GM18909 (cell line): Measurements from ENCODE around the gene SPTBN1.

Experiments used
- ATAC-seq: cut with Tn5 transposase; IDR thresholded peaks from one replicate; pipeline ENCODE4 v1.9.1; 2021; ENCODE audit warnings: mild to moderate bottlenecking; ENCODE audit not compliant: unreplicated experiment, poor library complexity

The SPTBN1 gene

DNA sequence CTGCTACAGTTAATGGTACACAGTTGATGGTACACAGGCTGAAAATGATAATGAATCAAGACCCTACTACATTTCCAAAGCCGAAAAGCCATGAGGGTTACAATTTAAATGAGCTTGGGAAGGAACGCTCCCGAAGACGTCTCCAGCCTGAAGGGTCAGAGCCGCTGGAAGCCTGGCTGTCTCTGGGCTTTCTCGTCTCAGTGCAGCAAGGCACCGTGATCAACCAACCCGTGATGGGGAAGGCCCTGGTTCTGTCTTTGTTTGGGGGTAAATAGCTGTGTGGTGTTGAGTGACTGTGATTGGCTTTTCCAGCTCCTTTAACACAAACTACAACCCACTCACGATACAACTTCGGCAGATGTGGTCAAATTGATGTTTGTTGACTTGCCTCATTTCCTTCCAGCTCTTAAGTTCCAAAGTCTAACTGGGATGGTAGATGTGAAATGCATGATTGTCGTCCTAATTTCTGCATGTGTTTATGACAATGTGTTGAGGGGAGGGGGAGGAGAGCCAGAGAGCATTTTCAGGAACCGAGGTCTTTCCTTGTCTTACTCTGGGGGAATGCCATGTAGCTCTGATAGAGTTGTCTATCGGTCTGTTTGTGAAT lies 207.4 kb downstream of the SPTBN1 start:
- no peak for ATAC-seq

DNA sequence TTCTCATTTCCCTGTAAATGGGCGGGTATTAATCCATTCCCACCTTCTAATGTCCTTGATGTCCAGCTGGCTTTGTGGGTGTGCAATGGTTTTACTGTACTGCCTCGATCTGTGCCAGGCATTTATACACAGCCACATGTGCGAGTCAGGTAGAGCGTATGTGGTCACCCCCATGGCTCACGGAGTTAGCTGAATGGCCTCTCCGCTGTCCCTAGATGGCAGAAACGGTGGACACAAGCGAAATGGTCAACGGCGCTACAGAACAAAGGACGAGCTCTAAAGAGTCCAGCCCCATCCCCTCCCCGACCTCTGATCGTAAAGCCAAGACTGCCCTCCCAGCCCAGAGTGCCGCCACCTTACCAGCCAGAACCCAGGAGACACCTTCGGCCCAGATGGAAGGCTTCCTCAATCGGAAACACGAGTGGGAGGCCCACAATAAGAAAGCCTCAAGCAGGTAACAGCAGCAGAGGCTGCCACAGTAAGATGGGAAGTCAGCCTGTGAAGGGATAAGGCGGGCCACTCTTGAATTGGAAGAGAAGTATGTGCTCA lies 208.2 kb downstream of the SPTBN1 start:
- no peak for ATAC-seq

DNA sequence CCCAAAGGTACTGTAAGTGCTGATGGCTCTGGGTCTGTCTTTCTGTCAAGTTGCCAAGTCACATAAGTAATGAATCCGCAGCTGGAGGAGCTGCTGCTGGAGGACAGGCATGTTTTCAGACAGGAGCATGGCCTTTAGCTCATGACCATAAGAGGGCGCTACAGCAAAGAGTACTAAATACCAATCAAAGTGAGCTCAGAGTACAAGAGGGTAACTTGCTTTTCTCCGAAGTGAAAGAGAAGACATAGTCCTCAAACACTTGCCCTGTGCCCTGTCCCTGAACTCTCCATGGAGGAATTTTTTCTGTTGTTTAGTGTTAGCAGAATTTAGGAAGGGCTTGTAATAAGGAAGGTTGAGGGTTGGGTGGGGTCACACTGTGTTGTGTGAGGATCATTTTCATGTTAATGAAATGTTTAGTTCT lies 209.3 kb downstream of the SPTBN1 start:
- peak; percentile 56 for ATAC-seq

DNA sequence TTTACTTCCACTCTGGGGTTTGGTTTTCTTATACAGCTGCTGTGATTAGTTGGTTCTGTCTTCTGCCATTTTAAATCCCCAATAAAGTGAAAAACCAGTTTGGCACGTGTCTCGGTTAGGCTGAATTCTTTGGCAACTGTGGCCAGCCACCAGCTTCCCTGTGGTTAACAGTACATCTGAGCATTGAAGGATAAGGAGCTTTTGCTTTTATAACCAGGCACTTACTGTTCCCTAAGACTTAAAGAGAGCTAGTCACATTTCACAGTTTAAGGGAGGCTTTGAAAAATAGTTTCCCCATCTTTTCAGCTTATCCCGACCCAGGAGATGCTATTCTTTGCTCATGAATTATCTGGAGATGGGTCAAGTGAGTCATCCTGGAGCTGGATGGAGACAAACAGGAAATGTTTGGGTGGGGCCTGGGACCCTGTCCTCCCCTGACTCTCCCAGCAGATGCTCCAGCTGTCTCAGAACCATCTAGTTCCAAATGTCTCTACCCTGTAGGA lies 210.1 kb downstream of the SPTBN1 start:
- ATAC-seq: no peak

DNA sequence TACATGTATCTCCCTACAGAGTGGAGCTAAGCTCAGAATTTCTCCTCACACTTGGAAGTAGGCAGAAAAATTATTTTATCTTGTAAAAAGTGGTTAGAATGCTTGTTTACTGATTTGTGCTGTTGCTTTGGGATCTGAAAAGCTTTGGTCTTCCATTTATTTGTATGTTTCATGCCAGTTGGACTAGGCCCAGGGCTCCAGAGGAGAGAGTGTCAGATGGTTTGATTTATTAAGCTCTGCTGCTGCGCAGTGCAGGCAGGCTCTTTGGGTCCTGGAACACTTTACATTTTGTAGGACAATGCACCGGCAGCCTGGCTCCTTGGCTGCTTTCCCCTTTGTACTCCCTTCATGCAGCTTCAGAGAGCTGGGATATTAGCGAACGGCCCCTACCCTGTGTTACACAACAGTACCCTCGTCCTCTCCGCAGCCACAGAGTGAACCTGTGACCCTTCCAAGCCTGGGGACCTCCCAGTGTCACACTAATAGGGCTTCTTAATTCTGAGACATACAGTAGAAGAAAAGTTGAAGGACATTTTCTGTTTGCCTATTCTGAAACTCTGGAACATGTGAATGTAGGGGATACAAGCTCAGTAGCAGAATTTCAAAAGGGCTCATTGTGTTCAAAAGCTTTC lies 210.6 kb downstream of the SPTBN1 start:
- no peak for ATAC-seq

DNA sequence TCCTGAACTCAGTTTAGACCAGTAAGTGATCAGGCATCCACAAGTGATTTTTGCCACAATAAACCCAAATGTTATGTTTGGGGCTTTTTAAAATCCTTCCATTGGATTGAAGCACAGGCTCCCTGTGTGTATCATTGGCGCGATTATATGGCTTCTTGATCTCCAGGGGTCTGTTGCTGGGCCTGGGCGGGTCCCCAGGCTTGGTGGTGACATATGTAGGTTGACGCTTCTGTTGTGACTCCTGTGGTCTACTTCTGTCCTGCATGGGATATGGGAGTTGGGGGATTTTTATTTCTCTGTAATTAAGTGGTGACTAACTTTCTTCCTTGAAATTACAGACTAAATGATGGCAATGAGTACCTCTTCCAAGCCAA lies 211.1 kb downstream of the SPTBN1 start:
- no peak for ATAC-seq

DNA sequence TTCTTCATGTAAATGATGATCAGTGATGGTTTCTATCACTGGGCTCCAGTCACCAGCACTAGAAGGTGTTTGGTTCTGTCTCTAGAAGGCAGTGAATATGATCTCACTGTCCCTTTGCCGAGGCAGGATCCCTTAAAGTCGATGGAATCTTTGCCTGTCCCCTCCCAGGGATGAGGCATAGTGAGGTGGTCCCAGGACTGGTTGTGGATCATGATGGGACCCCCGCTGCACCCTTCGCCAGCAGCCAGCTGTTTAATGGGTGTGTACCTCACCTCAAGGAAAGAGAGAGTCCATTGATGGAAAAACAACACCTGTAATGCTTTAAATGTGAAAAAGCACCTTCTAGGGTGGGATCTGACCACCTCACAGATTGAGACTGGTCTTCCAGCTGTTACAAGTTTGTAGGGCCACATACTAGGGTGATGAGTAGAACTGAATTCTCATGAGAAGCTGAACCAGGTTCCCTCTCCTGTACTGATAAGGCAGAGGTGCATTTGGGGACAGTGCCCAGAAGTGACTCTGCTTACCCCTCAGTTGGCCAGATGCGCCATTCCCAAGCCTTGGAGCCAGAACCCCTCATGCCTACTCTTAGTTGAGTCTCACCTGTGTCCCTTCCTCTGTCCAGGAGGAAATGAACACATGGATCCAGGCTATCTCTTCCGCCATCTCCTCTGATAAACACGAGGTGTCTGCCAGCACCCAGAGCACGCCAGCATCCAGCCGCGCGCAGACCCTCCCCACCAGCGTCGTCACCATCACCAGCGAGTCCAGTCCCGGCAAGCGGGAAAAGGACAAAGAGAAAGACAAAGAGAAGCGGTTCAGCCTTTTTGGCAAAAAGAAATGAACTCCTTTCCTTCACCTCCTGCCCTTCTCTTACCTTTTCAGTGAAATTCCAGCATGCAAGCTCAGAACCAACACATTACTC lies 211.9 kb downstream of the SPTBN1 start:
- ATAC-seq: no peak

DNA sequence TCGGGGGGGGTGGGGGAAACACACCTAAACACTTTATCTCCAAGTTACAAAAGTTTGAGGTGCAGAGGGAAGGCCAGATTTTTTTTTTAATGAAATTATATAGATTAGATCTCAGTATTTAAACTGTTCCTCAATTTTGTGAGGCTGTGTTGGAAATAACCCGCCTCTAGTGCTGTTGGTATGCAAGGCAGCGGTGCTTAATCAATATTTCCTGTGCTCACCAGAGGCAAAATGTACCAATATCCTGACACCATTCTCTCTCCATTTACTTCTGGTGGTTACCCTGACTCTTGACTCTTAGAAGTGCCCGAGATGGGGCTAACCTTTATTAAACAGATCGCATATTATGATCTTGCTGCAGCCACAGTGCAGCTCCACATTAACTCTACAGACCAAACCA lies 212.6 kb downstream of the SPTBN1 start:
- no peak for ATAC-seq

DNA sequence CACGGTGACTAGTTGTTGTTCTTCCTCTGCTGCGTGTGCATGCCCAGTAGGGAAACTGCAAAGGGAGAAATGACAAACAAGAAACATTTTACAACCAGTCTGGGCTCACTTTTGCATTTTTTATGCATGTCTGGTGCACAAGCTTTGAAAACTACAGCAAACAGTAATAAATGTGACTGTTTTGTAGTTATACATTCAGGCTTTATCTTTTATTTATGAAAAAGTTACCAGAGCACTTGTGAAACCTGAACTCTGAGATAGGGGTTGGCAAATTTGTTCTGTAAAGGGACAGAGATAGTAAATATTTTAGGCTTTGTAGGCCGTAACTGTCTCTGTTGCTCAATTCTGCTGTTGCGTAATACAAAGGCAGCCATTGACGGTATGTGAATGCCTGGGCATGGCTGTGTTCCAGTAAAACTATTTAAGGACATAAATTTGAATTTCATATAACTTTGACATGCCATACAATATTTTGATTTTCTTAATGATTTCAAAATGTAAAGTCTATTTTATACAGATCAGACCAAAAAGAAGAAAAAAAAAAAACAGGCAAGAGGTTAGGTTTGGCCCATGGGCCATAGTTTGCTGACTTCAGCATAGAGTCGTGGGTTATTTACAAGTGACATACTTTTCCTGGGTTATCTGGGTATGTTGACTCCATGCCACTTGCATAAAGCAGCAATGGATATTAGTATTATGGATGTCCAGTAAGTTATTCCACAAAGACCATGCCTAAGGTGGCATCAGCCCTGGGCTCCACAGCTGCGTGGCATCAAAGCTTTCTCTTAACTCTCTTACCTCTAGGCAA lies 213.8 kb downstream of the SPTBN1 start:
- ATAC-seq: no peak

DNA sequence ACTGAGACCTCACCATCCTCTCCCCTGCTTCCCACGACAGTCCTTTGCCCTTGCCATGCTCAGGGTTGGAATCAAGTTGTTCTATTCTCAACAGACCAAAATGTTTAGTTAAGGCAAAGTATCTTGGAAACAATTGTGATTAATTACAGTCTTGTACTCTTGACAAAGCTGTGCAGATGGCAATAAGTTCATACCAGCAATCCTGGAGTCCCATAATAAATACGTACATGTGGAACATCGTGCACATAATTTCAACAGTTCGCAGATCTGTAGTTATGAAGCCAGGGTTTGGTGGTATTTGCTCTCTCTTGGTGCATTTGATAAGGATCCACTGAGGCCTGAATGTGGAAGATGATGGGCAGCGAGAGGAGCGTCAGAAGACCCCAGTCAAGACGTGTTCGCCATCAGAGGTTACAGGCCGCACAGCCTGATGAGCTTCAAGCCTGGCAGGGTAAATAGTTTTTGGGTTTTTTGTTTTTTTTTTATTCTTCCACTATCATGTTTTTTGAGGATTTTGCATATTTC lies 214.4 kb downstream of the SPTBN1 start:
- ATAC-seq: no peak

DNA sequence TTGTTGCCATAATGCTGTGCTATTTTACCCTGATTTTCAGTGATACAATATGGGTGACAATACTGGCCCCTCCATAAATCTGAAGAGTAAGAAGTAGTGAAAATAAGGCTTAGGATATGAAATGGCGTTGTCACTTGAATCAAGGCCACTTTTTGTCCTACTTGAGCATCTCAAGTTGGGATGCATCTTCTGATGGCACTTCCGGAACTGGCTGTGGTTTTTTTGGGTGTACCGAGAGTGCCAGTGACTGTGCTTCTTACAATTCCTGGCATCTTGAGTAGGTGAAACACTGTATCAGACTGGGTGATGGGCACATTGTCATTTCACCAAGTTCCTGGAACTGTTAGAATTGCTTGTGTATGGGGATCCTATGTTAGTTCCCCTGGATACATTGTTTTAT lies 214.9 kb downstream of the SPTBN1 start:
- ATAC-seq: no peak

DNA sequence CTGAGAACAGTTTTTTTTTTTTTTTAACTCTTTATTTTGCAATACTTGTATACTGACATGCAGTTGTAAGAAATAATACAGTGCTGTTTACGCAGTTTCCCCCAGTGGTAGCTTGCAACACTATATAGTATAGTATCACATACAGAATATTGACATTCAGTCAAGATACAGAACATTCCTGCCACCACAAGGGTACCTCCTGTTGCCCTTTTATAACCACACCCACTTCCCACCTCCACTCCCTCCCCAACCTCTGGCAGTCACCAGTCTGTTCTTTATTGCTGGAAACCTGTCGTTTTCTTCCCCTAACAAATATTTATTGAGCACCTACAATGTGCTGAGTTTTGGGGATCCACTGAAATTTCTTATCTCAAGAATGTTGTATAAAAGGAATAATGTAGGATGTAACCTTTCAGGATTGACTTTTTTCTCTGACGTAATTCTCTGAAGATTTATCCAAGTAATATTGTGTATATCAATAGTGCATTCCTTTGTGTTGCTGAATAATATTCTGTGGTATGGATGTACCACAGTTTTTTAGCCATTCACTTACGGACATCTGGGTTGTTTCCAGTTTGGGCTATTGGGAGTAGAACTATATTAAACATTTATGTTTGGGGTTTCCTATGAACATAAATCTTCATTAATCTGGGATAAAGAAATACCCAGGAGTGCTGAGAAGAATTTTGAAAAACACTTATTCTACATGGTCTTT lies 215.9 kb downstream of the SPTBN1 start:
- no peak for ATAC-seq

DNA sequence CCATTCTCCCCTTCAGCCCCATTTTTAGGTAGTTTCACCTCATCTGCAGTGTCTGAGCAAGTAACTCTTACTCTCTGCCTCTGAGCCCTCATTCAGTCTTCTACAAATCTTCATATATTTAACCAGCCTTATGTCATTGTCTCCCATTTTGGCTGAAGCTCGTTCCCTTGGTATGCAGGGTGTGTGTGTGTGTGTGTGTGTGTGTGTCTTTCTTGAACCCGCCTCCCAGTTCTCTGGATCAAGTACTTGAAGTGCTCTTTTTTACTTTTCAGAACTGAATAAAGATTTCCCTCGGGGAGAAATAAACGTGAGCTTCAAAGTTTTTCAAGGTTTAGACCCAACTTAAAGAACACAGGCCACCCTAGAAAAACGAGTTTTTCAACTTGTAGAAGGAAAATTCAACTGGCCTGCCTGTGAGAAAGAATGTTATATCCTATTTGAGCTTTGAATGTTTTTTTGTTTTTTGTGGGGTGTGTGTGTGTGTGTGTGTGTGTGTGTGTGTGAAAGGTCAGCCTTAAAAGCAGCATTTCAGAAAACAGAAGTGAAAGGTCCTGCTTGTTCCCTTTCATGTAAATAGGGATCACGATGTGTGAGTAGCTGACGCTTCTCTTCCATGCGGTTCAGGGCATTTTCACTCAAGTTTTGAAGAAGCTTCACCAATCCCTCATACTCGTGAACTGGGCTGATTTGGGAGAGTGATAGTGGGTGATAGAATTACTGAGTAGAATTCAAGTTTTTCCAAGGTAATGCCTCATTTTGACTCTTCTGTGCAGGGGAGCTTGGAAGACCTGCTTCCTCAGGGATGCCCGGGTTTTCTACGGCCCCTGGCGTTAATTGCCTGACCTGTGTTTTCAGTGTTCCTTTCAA lies 216.7 kb downstream of the SPTBN1 start:
- ATAC-seq: peak; percentile 63

DNA sequence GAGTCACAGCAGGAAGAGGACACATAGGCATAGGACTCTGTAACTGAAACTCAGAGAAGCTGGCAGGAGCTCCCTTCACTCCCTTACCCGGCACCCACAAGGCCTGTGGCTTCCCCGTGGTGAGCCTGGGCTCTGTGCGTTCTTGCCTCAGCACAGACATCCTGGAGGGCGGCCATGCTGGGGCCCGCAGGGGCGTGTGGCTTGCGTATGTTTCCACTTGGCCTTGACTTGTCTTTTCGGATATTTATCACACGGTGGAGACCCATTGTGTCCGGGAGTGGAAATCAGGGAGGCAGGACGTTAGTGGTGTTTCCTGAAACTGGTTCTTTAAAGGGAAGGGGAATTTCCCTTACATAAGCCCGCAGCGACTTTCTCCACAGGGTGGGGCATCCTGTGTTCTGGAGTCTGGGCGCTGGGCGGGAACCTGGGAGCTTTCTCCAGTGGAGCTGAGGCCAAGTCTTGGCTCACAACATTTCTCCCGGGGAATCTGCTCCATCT lies 217.4 kb downstream of the SPTBN1 start:
- ATAC-seq: peak; percentile 61

DNA sequence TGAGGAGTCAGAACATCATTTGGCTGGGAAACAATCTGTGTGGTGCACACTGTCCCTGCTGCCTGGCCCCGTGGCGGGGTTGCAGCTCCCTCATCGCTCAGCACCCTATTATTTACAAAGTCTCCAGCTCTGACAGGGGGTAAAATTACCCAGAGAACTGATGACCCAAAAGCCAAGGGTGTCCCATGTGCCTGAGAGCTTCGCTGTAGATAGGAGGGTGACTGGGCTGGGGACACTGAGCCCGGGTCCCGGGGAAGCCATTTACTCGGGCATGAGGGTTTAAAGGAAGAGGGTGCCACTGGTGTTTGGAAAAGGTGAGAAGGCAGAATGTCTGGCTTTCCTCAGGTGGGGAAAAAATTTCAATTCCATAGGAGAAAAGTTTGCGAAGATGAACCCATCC lies 219.2 kb downstream of the SPTBN1 start:
- no peak for ATAC-seq

DNA sequence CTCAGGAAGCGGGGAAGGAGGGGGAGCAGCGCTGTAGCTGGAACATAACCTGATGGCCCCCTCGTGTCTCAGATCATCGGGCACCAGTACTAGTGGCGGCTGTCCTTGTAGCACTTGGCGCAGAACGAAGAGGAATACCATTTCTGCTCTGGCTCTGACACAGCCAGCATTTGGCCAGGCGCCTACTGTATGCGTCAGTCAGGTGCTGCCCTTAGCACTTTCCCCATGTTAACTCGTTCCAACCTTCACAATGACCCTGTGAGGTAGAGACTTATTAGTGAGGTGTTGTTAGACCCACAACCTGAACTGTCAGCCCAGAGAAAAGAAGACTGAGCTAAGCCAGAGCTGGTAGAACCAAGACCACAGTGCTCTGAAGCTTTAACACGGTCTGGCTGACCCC lies 219.6 kb downstream of the SPTBN1 start:
- ATAC-seq: no peak

DNA sequence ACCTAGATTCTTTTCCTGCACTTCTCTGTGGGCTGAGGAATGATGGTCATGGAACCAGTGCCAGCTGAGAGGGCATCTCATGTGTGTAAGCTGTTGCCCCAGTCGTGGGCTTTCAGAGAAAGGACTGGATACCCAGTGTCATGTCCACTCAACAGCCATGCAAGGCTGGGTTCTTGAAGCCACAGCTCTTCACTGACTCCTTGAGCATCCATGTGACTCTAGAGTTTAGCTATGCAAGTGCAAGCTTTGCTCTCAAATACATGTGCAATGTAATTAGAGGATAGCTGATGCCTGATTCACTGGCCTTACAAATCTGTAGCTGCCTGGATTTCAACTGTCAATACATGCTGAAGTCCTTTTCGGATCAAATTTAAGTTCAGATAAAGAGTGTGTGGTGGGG lies 220.5 kb downstream of the SPTBN1 start:
- no peak for ATAC-seq
